C1 segment of cervical spinal cord (tissue), 14 donors: ENCODE data around the gene TRAF3IP3.

ENCODE experiments used
- DNase-seq, 14 donors: peaks; one replicate each; lab custom pipeline; 2025; lab: John Stamatoyannopoulos, UW

The TRAF3IP3 gene

GRCh38 chr1:209737118-209737505, 18.7 kb upstream of the TRAF3IP3 start:
- DNase-seq: no peak

GRCh38 chr1:209738270-209738669, 17.6 kb upstream of the TRAF3IP3 start:
- DNase-seq: no peak

- DNase-seq: no peak
These were observed 14.7 kb upstream of the TRAF3IP3 start for GRCh38 chr1:209741193-209741592.

GRCh38 chr1:209741889-209742288, 14.0 kb upstream of the TRAF3IP3 start:
- DNase-seq: no peak

- DNase-seq: peak in 2 of 14 donors; percentile 16 to 20
These were observed 13.3 kb upstream of the TRAF3IP3 start for GRCh38 chr1:209742409-209743144.

- peak in 3 of 14 donors; percentile 11 to 36 (median 28) for DNase-seq
These were observed 12.7 kb upstream of the TRAF3IP3 start for GRCh38 chr1:209743145-209743482.

- DNase-seq: no peak
These were observed 9.2 kb upstream of the TRAF3IP3 start for GRCh38 chr1:209746451-209747165.

GRCh38 chr1:209747580-209748262, 8.1 kb upstream of the TRAF3IP3 start:
- peak; percentile 43 to 95 (median 82) for DNase-seq

GRCh38 chr1:209748620-209749019, 7.2 kb upstream of the TRAF3IP3 start:
- DNase-seq: no peak

GRCh38 chr1:209749205-209749604, 6.6 kb upstream of the TRAF3IP3 start:
- DNase-seq: no peak

- no peak for DNase-seq
These were observed 6.1 kb upstream of the TRAF3IP3 start for GRCh38 chr1:209749670-209750323.

- DNase-seq: no peak
These were observed 4.1 kb upstream of the TRAF3IP3 start for GRCh38 chr1:209751627-209752231.

- no peak for DNase-seq
These were observed 3.0 kb upstream of the TRAF3IP3 start for GRCh38 chr1:209752890-209753289.

GRCh38 chr1:209755256-209755655, 597 bp upstream of the TRAF3IP3 start:
- DNase-seq: no peak

GRCh38 chr1:209756615-209757445, 977 bp downstream of the TRAF3IP3 start:
- DNase-seq: peak in 4 of 14 donors; percentile 20 to 36 (median 31)

- DNase-seq: no peak
These were observed 2.5 kb downstream of the TRAF3IP3 start for GRCh38 chr1:209758400-209758799.

- no peak for DNase-seq
These were observed 4.0 kb downstream of the TRAF3IP3 start for GRCh38 chr1:209759829-209760359.

- DNase-seq: no peak
These were observed 5.3 kb downstream of the TRAF3IP3 start for GRCh38 chr1:209761011-209761635.

- no peak for DNase-seq
These were observed 10.2 kb downstream of the TRAF3IP3 start for GRCh38 chr1:209766051-209766450.

GRCh38 chr1:209767096-209767495, 11.2 kb downstream of the TRAF3IP3 start:
- no peak for DNase-seq
